HEK293 (cell line): ENCODE data around the gene DHX8.

ENCODE experiments used
- ATF2 ChIP-seq: fragments of 450-650 bp; formaldehyde crosslinking; IDR thresholded peaks from 2 replicates; pipeline ENCODE4 v1.5.1; 2016; ENCODE audit warnings: missing biosample characterization, missing genetic modification characterization, low read depth
- HOXA7 ChIP-seq: sonication (generic); formaldehyde crosslinking; IDR thresholded peaks from 2 replicates; pipeline ENCODE4 v1.8.1; 2022; ENCODE audit warnings: missing genetic modification reagents, borderline replicate concordance
- HOXC10 ChIP-seq: sonication (generic); formaldehyde crosslinking; IDR thresholded peaks from 2 replicates; pipeline ENCODE4 v1.8.1; 2023; ENCODE audit warnings: mild to moderate bottlenecking, missing genetic modification reagents
- MEIS1 ChIP-seq: sonication (generic); formaldehyde crosslinking; IDR thresholded peaks from 2 replicates; pipeline ENCODE4 v1.8.1; 2022; ENCODE audit warnings: missing genetic modification reagents, mild to moderate bottlenecking, borderline replicate concordance
- MYNN ChIP-seq: fragments of 450-650 bp; formaldehyde crosslinking; IDR thresholded peaks from 2 replicates; pipeline ENCODE4 v1.5.1; 2016; ENCODE audit warnings: missing biosample characterization, missing genetic modification characterization, borderline replicate concordance
- SALL2 ChIP-seq: fragments of 450-650 bp; formaldehyde crosslinking; IDR thresholded peaks from 2 replicates; pipeline ENCODE4 v1.5.0; 2017; ENCODE audit warnings: missing biosample characterization, mild to moderate bottlenecking, missing genetic modification characterization, borderline replicate concordance
- SP2 ChIP-seq: fragments of 450-650 bp; formaldehyde crosslinking; IDR thresholded peaks from 2 replicates; pipeline ENCODE4 v1.5.1; 2016; ENCODE audit warnings: missing biosample characterization, missing genetic modification characterization
- SP3 ChIP-seq: fragments of 450-650 bp; formaldehyde crosslinking; IDR thresholded peaks from 2 replicates; pipeline ENCODE4 v1.5.1; 2016; ENCODE audit warnings: missing biosample characterization, missing genetic modification characterization
- TRIM28 ChIP-seq: IDR thresholded peaks from 2 replicates; pipeline ENCODE4 v1.6.1; 2011; ENCODE audit warnings: low read length, control low read depth, borderline replicate concordance
- WT1 ChIP-seq: fragments of 450-650 bp; formaldehyde crosslinking; IDR thresholded peaks from 2 replicates; pipeline ENCODE4 v1.5.1; 2016; ENCODE audit warnings: missing biosample characterization, missing genetic modification characterization
- YY2 ChIP-seq: fragments of 450-650 bp; formaldehyde crosslinking; IDR thresholded peaks from 2 replicates; pipeline ENCODE4 v1.5.1; 2016; ENCODE audit warnings: missing biosample characterization, missing genetic modification characterization
- ZBTB1 ChIP-seq: fragments of 450-650 bp; formaldehyde crosslinking; IDR thresholded peaks from 2 replicates; pipeline ENCODE4 v1.5.1; 2016; ENCODE audit warnings: missing biosample characterization, missing genetic modification characterization
- ZBTB7A ChIP-seq: fragments of 450-650 bp; formaldehyde crosslinking; IDR thresholded peaks from 2 replicates; pipeline ENCODE4 v1.5.1; 2016; ENCODE audit warnings: low read depth, missing biosample characterization, missing genetic modification characterization
- ZBTB8A ChIP-seq: fragments of 450-650 bp; formaldehyde crosslinking; IDR thresholded peaks from 2 replicates; pipeline ENCODE4 v1.5.1; 2016; ENCODE audit warnings: missing biosample characterization, missing genetic modification characterization
- ZEB2 ChIP-seq: fragments of 450-650 bp; formaldehyde crosslinking; IDR thresholded peaks from 2 replicates; pipeline ENCODE4 v1.5.1; 2016; ENCODE audit warnings: missing biosample characterization, missing genetic modification characterization
- ZFHX2 ChIP-seq: fragments of 450-650 bp; formaldehyde crosslinking; conservative IDR thresholded peaks from 2 replicates; pipeline ENCODE4 v1.5.1; 2016; ENCODE audit warnings: missing biosample characterization, missing genetic modification characterization
- ZFP3 ChIP-seq: fragments of 450-650 bp; formaldehyde crosslinking; IDR thresholded peaks from 2 replicates; pipeline ENCODE4 v1.5.1; 2016; ENCODE audit warnings: low read depth, missing biosample characterization, missing genetic modification characterization
- ZFP41 ChIP-seq: fragments of 450-650 bp; formaldehyde crosslinking; IDR thresholded peaks from 2 replicates; pipeline ENCODE4 v1.5.1; 2016; ENCODE audit warnings: missing biosample characterization, missing genetic modification characterization, borderline replicate concordance
- ZNF148 ChIP-seq: fragments of 450-650 bp; formaldehyde crosslinking; IDR thresholded peaks from 2 replicates; pipeline ENCODE4 v1.5.0; 2017; ENCODE audit warnings: missing biosample characterization, missing genetic modification characterization, borderline replicate concordance
- ZNF16 ChIP-seq: fragments of 450-650 bp; formaldehyde crosslinking; IDR thresholded peaks from 2 replicates; pipeline ENCODE4 v1.5.1; 2016; ENCODE audit warnings: low read depth, missing biosample characterization, missing genetic modification characterization
- ZNF19 ChIP-seq: fragments of 450-650 bp; formaldehyde crosslinking; IDR thresholded peaks from 2 replicates; pipeline ENCODE4; 2016; ENCODE audit warnings: missing biosample characterization, missing genetic modification characterization, low read depth
- ZNF239 ChIP-seq: fragments of 450-650 bp; formaldehyde crosslinking; IDR thresholded peaks from 2 replicates; pipeline ENCODE4 v1.5.1; 2016; ENCODE audit warnings: missing biosample characterization, missing genetic modification characterization
- ZNF280D ChIP-seq: fragments of 450-650 bp; formaldehyde crosslinking; IDR thresholded peaks from 2 replicates; pipeline ENCODE4 v1.5.1; 2016; ENCODE audit warnings: missing biosample characterization, missing genetic modification characterization
- ZNF335 ChIP-seq: fragments of 450-650 bp; formaldehyde crosslinking; conservative IDR thresholded peaks from 2 replicates; pipeline ENCODE4 v1.5.1; 2016; ENCODE audit warnings: missing biosample characterization, missing genetic modification characterization
- ZNF510 ChIP-seq: fragments of 450-650 bp; formaldehyde crosslinking; IDR thresholded peaks from 2 replicates; pipeline ENCODE4 v1.5.1; 2018; ENCODE audit warnings: mild to moderate bottlenecking, missing genetic modification characterization, missing biosample characterization; ENCODE audit not compliant: insufficient replicate concordance
- ZNF544 ChIP-seq: fragments of 450-650 bp; formaldehyde crosslinking; IDR thresholded peaks from 2 replicates; pipeline ENCODE4 v1.5.0; 2017; ENCODE audit warnings: missing biosample characterization, missing genetic modification characterization
- ZNF548 ChIP-seq: fragments of 450-650 bp; formaldehyde crosslinking; IDR thresholded peaks from 2 replicates; pipeline ENCODE4 v1.5.1; 2016; ENCODE audit warnings: missing biosample characterization, missing genetic modification characterization
- ZNF560 ChIP-seq: fragments of 450-650 bp; formaldehyde crosslinking; IDR thresholded peaks from 2 replicates; pipeline ENCODE4 v1.5.1; 2017; ENCODE audit warnings: missing biosample characterization, missing genetic modification characterization, borderline replicate concordance
- ZNF585B ChIP-seq: fragments of 450-650 bp; formaldehyde crosslinking; IDR thresholded peaks from 2 replicates; pipeline ENCODE4 v1.5.1; 2016; ENCODE audit warnings: missing biosample characterization, missing genetic modification characterization
- ZNF610 ChIP-seq: fragments of 450-650 bp; formaldehyde crosslinking; IDR thresholded peaks from 2 replicates; pipeline ENCODE4 v1.5.1; 2016; ENCODE audit warnings: missing biosample characterization, missing genetic modification characterization, borderline replicate concordance
- ZNF624 ChIP-seq: fragments of 450-650 bp; formaldehyde crosslinking; IDR thresholded peaks from 2 replicates; pipeline ENCODE4 v1.5.1; 2017; ENCODE audit warnings: missing biosample characterization, missing genetic modification characterization
- ZNF654 ChIP-seq: fragments of 450-650 bp; formaldehyde crosslinking; IDR thresholded peaks from 2 replicates; pipeline ENCODE4 v1.5.1; 2016; ENCODE audit warnings: low read depth, missing biosample characterization, missing genetic modification characterization
- ZNF791 ChIP-seq: fragments of 450-650 bp; formaldehyde crosslinking; IDR thresholded peaks from 2 replicates; pipeline ENCODE4 v1.5.1; 2016; ENCODE audit warnings: missing biosample characterization, missing genetic modification characterization
- ZNF830 ChIP-seq: fragments of 450-650 bp; IDR thresholded peaks from 2 replicates; pipeline ENCODE4 v1.5.0; 2018; ENCODE audit warnings: missing biosample characterization, missing genetic modification characterization, low read depth, mild to moderate bottlenecking, moderate library complexity
- ZSCAN16 ChIP-seq: fragments of 450-650 bp; formaldehyde crosslinking; IDR thresholded peaks from 2 replicates; pipeline ENCODE4 v1.5.1; 2016; ENCODE audit warnings: missing biosample characterization, missing genetic modification characterization
- ZXDB ChIP-seq: fragments of 450-650 bp; formaldehyde crosslinking; IDR thresholded peaks from 2 replicates; pipeline ENCODE4 v1.5.1; 2016; ENCODE audit warnings: missing biosample characterization, missing genetic modification characterization

Gene DHX8

GRCh38 chr17:43530288-43531081 is 46.7 kb downstream of the DHX8 start (continued):
- no peak for TF ChIP-seq ZNF148
- no peak for TF ChIP-seq ZBTB1 (tag by site-specific recombination)
- TF ChIP-seq ZNF19 (tag by site-specific recombination) = no peak
- 0 out of 2 replicates have a peak, but pooled peaks have one; percentile 27 for TF ChIP-seq ZNF280D (tag by site-specific recombination)
- peak; percentile 83 for TF ChIP-seq SP3
- TF ChIP-seq ZNF548 (tag by site-specific recombination) = no peak
- TF ChIP-seq ZNF624 (tag by site-specific recombination) = no peak
- 0 out of 2 replicates have a peak, but pooled peaks have one; percentile 47 for TF ChIP-seq ZBTB8A (tag by site-specific recombination)
- peak; percentile 97 for TF ChIP-seq WT1
- no peak for TF ChIP-seq ZNF16 (tag by site-specific recombination)
- peak; percentile 88 for TF ChIP-seq SP2 (tag by site-specific recombination)
- TF ChIP-seq ZEB2 (tag by site-specific recombination) = peak; percentile 89
- TF ChIP-seq ZNF239 = no peak
- TF ChIP-seq ZSCAN16 (tag by site-specific recombination) = no peak
- TF ChIP-seq MEIS1 = no peak
- no peak for TF ChIP-seq ZNF544
- peak; percentile 95 for TF ChIP-seq ZFHX2 (tag by site-specific recombination)
- no peak for TF ChIP-seq ZNF510 (tag by site-specific recombination)
- no peak for TF ChIP-seq TRIM28
- TF ChIP-seq ZNF610 (tag by site-specific recombination) = no peak
- no peak for TF ChIP-seq ZNF560
- TF ChIP-seq HOXC10 (CRISPR knock-in tag) = no peak
- no peak for TF ChIP-seq ATF2 (tag by site-specific recombination)
- TF ChIP-seq ZNF830 (tag by site-specific recombination) = no peak
- no peak for TF ChIP-seq HOXA7 (CRISPR knock-in tag)
- no peak for TF ChIP-seq SALL2 (tag by site-specific recombination)
- TF ChIP-seq ZNF335 (tag by site-specific recombination) = peak; percentile 51; the same call in 1 of the 2 replicates
- no peak for TF ChIP-seq ZNF654 (tag by site-specific recombination)
- TF ChIP-seq ZNF791 (tag by site-specific recombination) = no peak
- no peak for TF ChIP-seq MYNN (tag by site-specific recombination)
- TF ChIP-seq ZBTB7A = no peak
- peak; percentile 88 for TF ChIP-seq ZXDB (tag by site-specific recombination)
- no peak for TF ChIP-seq ZFP41 (tag by site-specific recombination)
- TF ChIP-seq ZFP3 = no peak
- TF ChIP-seq YY2 (tag by site-specific recombination) = peak; percentile 78
- no peak for TF ChIP-seq ZNF585B (tag by site-specific recombination)
